HEK293 (cell line): Measurements from ENCODE around the gene CENPX.

Experiments used
- ZFP69B ChIP-seq: fragments of 450-650 bp; formaldehyde crosslinking; IDR thresholded peaks from 2 replicates; pipeline ENCODE4 v1.5.1; 2016; ENCODE audit warnings: missing biosample characterization, missing genetic modification characterization
- ZNF223 ChIP-seq: fragments of 450-650 bp; formaldehyde crosslinking; IDR thresholded peaks from 2 replicates; pipeline ENCODE4 v1.5.1; 2016; ENCODE audit warnings: missing biosample characterization, missing genetic modification characterization

DNA sequence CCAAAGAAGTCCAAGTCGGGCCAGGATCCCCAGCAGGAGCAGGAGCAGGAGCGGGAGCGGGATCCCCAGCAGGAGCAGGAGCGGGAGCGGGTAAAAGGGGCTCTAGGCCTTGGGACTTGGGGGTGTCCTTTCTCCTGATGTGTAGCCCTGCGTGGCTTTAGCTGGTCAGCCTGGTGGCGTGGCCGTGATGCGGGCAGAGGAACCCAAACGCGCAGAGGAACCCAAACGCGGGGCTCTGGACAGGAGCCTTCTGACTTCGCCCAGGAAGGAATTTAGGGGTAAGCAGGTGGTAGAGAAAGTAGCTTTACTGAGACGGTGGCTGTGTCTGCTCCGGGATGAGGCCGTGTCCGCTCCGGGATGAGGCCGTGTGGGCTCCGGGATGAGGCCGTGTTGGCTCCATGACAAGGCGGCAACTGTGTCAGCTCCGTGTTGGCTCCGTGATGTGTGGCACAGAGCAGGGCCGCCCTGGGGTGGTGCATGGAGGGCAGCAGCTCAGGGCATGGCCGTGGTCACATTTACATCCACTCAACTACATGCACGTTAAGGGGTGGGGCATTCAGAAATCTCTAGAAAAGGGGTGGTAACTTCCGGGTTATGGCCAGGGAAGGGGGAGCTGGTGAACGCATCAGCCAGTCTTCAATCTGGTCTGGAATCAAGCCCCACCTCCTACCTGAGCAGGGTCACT, 25.8 kb downstream of the CENPX start:
- TF ChIP-seq ZNF223 (tag by site-specific recombination) (no peak), ZFP69B (tag by site-specific recombination) (no peak)
